Osteocyte (in vitro differentiated cells): ENCODE measurements around the gene SIDT2. TPM values are rescaled to one million over a fixed set of nuclear protein-coding genes. Genes with fewer than 3 reads are reported as not detected.

Experiments used
- DNase-seq: peaks from one replicate; pipeline ENCODE4 v3.0.0; 2021; ENCODE audit warnings: mixed read lengths; ENCODE audit not compliant: unreplicated experiment; ENCODE audit errors: extremely low spot score
- H3K27ac Mint-ChIP-seq: one replicate; pipeline ENCODE4 v1.8.0; 2021; ENCODE audit warnings: mild to moderate bottlenecking, mixed read lengths; ENCODE audit not compliant: unreplicated experiment
- H3K27me3 Mint-ChIP-seq: one replicate; pipeline ENCODE4 v1.8.0; 2021; ENCODE audit warnings: mixed read lengths; ENCODE audit not compliant: unreplicated experiment
- H3K36me3 Mint-ChIP-seq: one replicate; pipeline ENCODE4 v1.8.0; 2021; ENCODE audit warnings: mixed read lengths; ENCODE audit not compliant: unreplicated experiment
- H3K4me1 Mint-ChIP-seq: one replicate; pipeline ENCODE4 v1.8.0; 2021; ENCODE audit warnings: mixed read lengths; ENCODE audit not compliant: unreplicated experiment
- H3K4me3 Mint-ChIP-seq: one replicate; pipeline ENCODE4 v1.8.0; 2021; ENCODE audit warnings: mild to moderate bottlenecking, moderate library complexity, mixed read lengths; ENCODE audit not compliant: unreplicated experiment
- H3K9me3 Mint-ChIP-seq: one replicate; pipeline ENCODE4 v1.8.0; 2021; ENCODE audit warnings: mixed read lengths; ENCODE audit not compliant: unreplicated experiment
- total RNA-seq: library from RNA; stranded (reverse); gene quantifications from 2 replicates; pipeline ENCODE4 v1.2.1, GENCODE V29; 2021
- TF ChIP-seq, protein P1 (sequence below): fragments of 200-600 bp; sonication (generic); IDR thresholded peaks from 2 replicates; pipeline ENCODE4 v1.5.0; 2021; ENCODE audit warnings: antibody characterized with exemption, mild to moderate bottlenecking, moderate library complexity

SIDT2 gene
- total RNA-seq, 1 donor from 2014 or later: 67.3 TPM

DNA sequence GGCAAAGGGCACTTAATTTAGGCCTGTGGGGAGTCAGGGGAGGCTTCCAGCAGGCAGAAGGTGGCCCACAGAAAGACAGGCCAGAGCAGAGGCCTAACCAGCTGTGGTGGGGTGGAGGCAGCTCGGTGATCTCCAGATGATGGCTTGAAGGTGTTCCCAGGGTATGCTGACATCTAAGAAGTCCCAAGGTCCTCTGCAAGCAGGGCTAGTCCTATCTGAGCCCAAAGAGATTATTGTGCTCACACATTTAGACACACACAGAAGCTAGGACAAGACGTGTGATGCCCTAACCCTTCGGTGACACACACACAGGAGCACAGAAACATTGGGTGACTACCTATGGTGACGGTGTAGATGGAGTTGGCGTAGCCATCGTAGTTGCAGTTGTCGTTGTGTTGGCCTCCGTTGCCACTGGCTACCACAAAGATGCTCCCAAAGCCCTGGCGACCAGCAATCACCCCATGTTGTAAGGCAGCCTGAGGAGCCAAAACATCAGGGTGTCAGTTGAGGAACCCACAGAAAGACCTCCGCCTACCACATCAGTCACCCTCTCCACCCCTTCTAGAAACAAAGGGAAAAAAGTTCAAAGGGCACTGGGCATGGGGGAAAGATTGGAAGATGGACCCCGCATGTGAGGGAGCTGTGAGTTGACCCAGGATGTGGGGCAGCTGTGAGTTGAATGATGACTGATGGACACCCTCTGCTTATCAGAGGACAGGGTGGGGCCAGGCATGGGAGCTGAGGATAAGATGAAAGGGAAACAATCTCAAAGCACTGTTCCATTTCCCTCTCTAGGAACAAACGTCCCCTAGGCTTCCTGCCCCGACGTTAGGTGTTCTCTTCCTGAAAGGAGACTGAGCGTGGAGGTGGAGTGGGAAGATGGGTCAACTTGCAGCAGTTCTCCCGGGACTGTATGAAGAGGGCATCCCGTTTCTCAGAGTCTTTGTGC, 45.5 kb downstream of the SIDT2 start:
- DNase-seq: no peak
- TF ChIP-seq, protein P1, sequence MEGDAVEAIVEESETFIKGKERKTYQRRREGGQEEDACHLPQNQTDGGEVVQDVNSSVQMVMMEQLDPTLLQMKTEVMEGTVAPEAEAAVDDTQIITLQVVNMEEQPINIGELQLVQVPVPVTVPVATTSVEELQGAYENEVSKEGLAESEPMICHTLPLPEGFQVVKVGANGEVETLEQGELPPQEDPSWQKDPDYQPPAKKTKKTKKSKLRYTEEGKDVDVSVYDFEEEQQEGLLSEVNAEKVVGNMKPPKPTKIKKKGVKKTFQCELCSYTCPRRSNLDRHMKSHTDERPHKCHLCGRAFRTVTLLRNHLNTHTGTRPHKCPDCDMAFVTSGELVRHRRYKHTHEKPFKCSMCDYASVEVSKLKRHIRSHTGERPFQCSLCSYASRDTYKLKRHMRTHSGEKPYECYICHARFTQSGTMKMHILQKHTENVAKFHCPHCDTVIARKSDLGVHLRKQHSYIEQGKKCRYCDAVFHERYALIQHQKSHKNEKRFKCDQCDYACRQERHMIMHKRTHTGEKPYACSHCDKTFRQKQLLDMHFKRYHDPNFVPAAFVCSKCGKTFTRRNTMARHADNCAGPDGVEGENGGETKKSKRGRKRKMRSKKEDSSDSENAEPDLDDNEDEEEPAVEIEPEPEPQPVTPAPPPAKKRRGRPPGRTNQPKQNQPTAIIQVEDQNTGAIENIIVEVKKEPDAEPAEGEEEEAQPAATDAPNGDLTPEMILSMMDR: no peak
- H3K36me3 Mint-ChIP-seq: peaks cover 20% of the 10 kb centered on the region
- peak overlapping the region; percentile 47 for H3K27ac Mint-ChIP-seq
- H3K27me3 Mint-ChIP-seq: no peaks in the 10 kb centered on the region
- H3K9me3 Mint-ChIP-seq: no peaks in the 10 kb centered on the region
- peaks cover 40% of the 10 kb centered on the region for H3K4me1 Mint-ChIP-seq
- no peak overlapping the region for H3K4me3 Mint-ChIP-seq

DNA sequence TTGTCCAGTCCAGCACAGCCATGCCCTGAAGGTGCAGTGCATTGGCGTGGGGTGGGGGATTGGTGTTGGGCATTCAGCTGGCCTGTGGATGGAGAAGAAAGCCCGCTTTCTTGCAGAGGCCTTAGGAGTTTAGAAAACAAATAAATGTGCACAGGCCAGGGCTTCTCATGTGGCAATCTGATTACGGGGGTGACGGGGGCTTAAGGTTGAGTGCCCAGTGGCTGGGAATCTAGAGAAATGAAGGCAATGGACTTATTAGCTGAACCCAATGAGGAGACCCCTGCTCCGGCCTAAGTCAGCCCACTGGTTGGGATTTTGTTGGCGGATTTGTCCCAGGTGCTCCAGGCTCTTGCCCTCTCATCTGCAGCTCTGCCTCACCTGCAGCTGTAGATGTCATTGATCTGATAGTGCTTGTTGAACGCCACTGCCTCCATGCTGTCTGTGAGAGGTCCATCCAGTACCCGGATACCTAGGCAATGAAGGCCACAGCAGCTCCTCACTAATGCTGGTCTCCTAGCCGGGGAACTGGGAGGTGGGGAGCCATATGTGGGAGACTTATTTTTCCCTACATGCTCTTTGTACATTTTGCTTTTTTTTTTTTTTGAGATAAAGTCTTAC, 47.1 kb downstream of the SIDT2 start:
- Mint-ChIP-seq H3K27ac (no peak overlapping the region), H3K4me1 (peaks cover 32% of the 10 kb centered on the region), H3K9me3 (no peaks in the 10 kb centered on the region), H3K36me3 (peaks cover 12% of the 10 kb centered on the region), H3K27me3 (no peaks in the 10 kb centered on the region), H3K4me3 (no peak overlapping the region)
- DNase-seq: no peak
- TF ChIP-seq, protein P1: no peak

DNA sequence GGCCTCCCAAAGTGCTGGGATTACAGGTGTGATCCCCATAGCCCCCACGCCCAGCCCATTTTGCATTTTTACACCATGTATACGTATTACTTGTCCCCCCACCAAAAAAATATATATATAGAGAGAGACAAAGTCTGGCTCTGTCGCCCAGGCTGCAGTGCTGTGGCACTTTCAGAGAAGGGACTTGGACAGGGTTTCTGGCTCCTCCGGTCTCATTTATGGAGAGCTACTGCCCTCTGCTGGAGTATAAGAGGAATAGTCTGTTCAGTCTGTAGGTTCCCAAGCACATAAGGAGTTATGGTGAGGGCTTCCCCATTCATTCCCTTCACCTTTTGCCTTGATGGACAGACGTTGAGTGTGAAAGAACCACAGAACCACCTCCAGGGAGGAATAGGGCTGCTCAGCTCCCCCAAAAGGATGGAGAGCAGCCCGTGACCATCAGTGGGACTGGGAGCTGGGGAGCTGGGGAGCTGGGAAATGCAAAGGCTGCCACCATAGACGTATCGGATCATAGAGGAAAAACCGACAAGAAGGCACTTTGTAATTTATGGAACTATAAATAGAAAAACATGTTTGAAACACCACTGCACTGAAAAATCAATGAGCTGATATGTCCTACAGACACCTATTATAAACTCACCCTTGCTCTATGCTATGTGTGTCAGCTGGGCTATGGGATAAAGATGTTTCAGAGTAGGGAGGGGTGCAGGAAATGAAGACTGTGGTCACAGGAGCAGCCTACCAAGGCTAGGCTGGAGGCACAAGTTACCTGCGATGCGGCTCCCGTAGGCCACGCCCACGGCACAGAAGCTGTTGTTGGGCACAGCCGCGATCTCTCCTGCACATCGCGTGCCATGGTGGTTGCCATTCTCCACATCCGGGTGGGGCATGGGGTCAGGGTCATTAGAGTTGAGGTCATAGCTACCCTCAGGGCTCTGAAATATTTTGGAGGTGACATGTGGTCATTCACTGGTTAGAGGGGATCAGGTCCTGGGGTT, 48.1 kb downstream of the SIDT2 start:
- TF ChIP-seq, protein P1: peak; percentile 84
- H3K4me1 Mint-ChIP-seq: peaks cover 32% of the 10 kb centered on the region
- peaks cover 12% of the 10 kb centered on the region for H3K36me3 Mint-ChIP-seq
- no peaks in the 10 kb centered on the region for H3K9me3 Mint-ChIP-seq
- H3K27me3 Mint-ChIP-seq: no peaks in the 10 kb centered on the region
- H3K27ac Mint-ChIP-seq: peak overlapping the region; percentile 14
- DNase-seq: no peak
- H3K4me3 Mint-ChIP-seq: no peak overlapping the region

DNA sequence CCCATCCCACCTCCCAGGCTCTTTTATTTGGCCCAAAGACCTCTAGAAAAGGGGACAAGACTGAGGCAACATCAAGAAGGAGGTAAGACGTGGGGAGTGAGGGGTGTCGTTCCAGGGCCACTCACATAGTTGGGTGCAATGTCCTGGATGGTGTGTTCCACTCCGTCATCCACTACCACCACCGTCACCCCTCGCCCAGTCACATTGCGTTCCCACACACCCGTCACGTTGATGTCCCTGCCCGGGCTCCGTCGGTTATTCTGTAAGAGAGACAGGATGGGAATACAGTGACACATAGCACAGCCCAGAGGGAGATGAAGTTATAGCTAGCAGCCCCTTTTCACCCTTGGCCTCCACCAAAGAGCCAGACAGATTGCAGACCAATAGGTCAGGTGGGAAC, 49.5 kb downstream of the SIDT2 start:
- no peaks in the 10 kb centered on the region for H3K27me3 Mint-ChIP-seq
- DNase-seq: no peak
- H3K4me3 Mint-ChIP-seq: no peak overlapping the region
- TF ChIP-seq, protein P1: no peak
- H3K4me1 Mint-ChIP-seq: peaks cover 24% of the 10 kb centered on the region
- H3K36me3 Mint-ChIP-seq: peaks cover 12% of the 10 kb centered on the region
- H3K27ac Mint-ChIP-seq: no peak overlapping the region
- no peaks in the 10 kb centered on the region for H3K9me3 Mint-ChIP-seq
